IPS-18c (cell line): ENCODE data around the gene UQCRHL.

Source experiments
- H3K4me3 ChIP-seq: 2 replicates; pipeline ENCODE4 v1.7.0; 2013; ENCODE audit warnings: low read depth, mild to moderate bottlenecking, low read length, moderate library complexity; ENCODE audit not compliant: insufficient read depth
- H3K9me3 ChIP-seq: one replicate; pipeline ENCODE4 v1.6.1; 2013; ENCODE audit warnings: mild to moderate bottlenecking, low read length, moderate library complexity; ENCODE audit not compliant: control insufficient read depth, insufficient read depth

Gene UQCRHL

DNA sequence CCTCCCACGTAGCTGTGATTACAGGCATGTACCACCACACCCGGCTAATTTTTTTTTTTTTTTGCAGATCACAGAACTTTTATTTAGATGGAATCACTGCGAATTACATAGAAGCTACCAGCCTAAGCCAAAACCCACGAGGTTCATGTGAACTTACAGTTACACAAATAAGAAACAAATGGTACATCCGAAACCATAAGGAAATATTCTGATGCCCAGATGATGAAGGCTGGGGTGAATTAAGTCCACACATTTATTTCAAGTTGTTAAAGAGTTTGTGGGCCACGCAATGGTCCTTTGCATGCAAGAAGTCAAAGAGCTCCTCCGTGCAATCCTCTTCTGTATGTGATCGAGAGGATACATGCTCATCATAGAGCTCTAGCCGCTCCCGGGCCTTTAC is 328 bp downstream of the UQCRHL start:
- Histone ChIP-seq H3K4me3 (no peak overlapping the region), H3K9me3 (no peaks in the 10 kb centered on the region)

DNA sequence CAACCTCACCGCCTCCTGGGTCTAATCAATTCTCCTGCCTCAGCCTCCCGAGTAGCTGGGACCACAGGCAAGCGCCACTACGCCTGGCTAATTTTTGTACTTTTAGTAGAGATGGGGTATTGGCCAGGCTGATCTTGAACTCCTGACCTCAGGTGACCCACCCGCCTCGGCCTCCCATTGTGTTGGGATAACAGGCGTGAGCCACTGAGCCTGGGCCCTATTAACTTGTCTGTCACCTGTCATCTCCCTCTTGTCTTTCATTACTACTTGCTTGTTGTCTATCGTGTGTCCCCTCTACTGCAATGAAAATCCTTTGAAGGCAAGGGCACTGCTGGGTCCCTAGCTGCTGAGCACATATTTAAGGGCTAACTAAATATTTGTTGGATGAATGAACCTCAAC is 3.4 kb downstream of the UQCRHL start:
- Histone ChIP-seq H3K9me3 (no peaks in the 10 kb centered on the region), H3K4me3 (no peak overlapping the region)

DNA sequence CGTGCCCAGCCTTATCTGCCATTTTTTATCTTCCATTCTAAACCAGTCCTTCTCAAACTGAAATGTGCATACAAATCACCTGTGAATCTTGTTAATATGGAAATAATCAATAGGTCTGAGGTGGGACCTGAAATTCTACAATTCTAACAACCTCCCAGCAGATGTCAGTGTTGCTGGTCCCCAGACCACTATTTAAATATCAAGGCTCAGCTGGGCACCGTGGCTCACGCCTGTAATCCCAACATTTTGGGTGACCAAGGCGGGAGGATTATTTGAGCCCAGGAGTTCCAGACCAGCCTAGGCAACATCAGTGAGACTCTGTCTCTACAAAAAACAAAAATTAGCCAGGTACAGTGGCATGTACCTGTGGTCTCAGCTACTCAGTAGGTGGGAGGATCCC is 4.1 kb downstream of the UQCRHL start:
- Histone ChIP-seq H3K9me3 (no peaks in the 10 kb centered on the region), H3K4me3 (no peak overlapping the region)

DNA sequence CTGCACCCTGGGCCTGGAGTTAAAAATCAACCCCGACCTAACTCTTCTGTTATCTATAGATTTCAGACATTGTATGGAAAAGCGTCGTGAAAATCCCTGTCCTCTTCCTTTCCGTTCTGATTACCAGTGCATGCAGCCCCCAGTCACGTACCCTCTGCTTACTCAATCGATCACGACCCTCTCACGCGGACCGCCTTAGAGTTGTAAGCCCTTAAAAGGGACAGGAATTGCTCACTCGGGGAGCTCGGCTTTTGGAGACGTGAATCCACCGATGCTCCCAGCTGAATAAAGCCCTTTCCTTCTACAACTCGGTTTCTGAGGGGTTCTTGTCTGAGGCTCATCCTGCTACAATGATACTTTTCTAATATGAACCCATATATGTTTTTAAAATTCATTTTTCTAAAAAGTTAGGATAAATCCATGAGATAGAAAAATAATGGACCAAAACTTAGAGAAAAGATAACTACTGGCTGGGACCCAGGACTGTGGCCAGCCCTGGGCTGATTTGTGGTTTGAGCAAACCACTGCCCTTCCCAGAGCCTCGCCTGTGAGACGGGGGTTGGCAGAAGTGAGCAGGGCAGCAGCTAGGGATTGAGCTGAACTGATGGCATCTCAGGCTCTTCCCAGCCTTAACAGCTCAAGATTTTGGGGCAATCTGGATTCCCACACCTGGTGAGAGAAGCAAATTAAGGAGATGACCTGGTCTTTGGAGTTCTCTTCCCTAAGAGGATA is 5.0 kb downstream of the UQCRHL start:
- H3K9me3 ChIP-seq: no peaks in the 10 kb centered on the region
- no peak overlapping the region for H3K4me3 ChIP-seq

DNA sequence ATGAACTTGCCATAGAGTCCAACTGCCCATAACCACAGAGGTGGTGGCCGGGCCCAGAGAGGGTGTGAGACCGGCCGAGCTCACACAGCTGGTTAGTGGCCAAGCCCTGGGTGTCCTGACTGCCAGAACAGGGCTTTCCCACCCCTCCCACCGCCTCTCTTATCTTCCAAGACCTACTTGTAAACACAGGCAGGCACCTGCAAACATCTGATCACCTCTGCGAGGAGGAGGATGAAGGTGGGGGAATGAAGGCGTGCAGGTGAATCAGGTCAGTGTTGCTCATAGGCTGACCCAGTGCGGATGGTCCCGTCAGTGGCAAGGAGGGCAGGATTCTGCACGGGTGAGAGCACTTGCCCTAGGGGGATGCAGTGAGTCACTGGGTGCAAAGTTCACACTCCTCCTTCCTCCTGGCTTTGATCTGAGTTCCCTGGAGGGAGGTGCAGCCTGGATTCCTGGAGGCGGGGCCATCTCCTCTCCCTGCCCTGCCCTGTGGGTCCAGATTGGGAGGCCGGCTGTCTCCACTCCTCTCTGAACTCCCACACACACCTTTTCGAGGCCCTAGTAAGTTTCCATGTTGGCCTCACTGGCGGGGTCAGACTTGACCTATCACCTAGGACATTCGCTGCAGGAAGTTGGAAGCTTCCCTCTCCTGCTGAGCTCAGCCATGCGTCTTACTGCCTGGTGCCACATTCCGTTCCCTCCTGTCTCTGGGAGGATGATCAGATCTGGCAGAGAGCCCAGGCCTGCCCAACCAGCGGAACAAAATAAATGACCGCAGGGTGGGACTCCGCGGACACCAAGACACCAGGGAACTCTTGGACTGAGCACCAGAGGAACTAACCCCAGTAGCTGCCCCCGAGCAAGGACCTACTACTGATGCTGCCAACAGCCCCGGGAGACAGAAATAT is 7.3 kb downstream of the UQCRHL start:
- Histone ChIP-seq H3K9me3 (no peaks in the 10 kb centered on the region), H3K4me3 (no peak overlapping the region; the same call in 1 of the 2 replicates)

DNA sequence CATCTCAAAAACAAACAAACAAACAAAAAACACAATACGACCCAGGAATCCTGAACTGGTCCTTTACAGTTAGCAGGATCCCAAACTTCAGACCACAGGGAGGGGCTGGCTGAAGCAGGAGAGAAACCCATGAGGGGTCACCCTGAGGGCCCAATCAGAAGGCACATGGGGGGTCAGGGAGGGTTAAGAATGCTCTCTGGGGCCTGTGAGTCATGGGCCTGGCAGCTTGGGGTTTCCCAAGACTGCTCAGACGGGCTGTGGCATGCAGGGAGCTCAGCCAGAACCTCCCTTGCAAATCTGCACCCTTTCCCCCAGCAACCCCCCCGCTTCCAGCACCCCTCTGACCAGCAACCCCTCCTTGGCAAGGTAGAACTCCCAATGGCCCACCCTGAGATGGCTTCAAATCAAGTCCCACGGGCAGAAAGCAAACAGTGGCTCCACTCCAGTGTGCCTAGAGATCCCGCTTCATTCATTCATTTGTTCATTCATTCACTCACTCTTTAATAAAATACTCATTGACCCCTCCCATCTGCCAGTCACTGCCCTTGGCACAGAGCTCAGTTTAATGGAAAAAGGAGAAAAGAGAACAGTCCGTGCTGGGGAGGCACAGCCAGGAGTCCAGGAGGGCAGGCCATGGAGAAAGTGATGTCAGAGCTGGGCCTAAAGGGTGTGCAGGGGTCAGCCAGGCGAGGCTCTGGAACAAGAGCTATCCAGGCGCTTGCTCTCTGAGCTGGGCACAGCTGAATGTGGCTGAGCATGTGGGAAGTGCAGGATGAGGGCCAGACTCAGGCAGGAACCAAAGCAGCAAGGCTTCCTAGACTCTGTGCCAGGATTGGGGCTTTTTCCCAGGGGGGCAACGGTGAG is 8.2 kb downstream of the UQCRHL start:
- Histone ChIP-seq H3K4me3 (no peak overlapping the region), H3K9me3 (no peaks in the 10 kb centered on the region)

DNA sequence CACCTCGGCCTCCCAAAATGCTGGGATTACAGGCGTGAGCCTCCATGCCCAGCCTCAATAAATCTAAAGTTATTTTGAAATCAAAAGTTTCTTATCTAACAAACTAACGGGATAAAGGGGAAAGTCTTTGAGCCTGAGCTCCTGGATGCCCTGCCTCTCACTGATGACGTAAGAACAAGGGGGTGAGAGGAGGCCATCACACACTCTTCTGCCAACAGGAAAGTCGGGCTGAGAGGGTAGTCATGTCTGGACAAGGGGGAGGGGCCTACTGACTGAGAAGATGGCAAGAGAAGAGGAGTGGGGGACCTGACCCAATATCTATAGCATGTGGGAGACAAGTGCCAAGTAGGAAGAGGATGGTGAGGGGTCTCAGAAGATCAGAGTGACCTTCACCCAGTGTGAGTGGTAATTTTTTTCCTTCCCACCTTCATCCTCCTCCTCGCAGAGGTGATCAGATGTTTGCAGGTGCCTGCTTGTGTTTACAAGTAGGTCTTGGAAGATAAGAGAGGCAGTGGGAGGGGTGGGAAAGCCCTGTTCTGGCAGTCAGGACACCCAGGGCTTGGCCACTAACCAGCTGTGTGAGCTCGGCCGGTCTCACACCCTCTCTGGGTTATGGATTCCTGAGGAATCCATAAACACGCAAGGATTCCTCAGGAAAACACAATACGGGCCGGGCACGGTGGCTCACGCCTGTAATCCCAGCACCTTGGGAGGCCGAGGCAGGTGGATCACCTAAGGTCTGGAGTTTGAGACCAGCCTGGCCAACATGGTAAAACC is 9.6 kb downstream of the UQCRHL start:
- H3K9me3 ChIP-seq: no peaks in the 10 kb centered on the region

DNA sequence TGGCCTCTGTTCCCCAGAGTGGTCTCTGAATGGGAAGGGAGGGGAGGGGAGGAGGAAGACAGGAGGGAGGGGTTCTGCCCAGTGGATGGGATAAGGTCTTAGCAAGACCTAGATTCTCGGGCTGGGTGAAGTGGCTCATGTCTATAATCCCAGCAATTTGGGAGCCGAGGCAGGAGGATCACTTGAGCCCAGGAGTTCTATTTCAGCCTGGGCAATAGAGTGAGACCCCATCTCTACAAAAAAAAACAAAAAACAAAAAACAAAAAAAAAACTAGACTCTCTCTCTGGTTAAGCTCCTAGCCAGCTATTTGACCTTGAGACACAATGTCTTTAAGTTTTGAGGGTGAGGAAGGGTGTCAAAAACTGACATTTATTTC is 11.4 kb downstream of the UQCRHL start:
- Histone ChIP-seq H3K4me3 (no peak overlapping the region), H3K9me3 (no peaks in the 10 kb centered on the region)

More for the DNA sequence above, 9.6 kb downstream of the UQCRHL start:
- H3K4me3 ChIP-seq: no peak overlapping the region

DNA sequence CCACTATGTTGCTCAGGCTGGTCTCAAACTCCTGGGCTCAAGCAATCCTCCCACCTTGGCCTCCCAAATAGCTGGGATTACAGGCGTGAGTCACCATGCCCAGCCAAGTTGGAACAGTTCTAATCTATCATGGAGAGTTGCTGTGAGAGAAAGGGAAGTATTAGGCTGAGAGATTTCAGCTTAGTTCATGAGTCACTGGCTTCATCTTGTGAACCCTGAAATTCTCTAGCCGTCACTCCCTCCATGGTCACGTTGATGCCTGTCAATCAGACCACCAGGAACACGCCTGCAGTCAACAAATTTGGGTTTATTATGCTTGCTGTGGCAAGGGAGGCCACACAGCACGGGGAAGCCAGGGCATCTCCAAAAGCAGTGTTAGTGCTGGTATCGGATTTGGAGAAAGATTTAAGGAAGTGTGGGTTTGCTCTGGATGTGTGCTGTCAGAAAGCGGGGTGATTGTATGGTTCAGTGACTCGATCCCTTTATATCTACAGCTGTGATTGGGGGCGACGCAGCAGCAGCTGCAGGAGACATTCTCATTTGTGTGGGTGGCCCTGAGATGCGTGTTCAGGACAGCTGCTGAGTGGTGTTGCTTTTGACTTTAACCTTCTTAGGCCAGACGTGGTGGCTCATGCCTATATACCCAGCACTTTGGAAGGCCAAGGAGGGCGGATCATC is 18.7 kb downstream of the UQCRHL start:
- no peak overlapping the region for H3K4me3 ChIP-seq
- H3K9me3 ChIP-seq: peaks cover 2% of the 10 kb centered on the region

DNA sequence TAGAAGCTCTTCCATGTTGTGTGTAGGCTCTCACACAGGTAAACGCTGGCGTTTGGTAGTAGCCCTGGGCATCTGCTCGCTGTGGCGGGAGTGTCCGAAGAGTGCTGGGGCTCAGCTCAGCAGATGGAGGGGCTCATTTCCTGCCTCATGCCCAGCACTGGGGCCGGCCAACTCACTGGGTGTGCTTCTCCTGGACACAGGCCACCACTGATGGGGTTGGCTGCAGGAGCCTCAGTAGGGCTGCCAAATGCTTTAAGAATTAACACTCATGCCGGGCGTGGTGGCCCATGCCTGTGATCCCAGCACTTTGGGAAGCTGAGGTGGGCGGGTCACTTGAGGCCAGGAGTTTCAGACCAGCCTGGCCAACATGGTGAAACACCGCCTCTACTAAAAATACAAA is 20.9 kb downstream of the UQCRHL start:
- Histone ChIP-seq H3K4me3 (no peak overlapping the region), H3K9me3 (peaks cover 2% of the 10 kb centered on the region)

DNA sequence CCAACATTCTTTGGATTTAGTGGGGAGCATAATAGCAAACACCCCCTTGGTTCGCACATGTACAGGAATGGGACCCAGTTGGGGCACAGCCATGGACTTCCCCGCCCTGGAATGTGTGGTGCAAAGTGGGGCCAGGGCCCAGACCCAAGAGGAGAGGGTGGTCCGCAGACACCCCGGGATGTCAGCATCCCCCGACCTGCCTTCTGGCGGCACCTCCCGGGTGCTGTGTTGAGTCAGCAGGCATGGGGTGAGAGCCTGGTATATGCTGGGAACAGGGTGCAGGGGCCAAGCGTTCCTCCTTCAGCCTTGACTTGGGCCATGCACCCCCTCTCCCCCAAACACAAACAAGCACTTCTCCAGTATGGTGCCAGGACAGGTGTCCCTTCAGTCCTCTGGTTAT is 21.8 kb downstream of the UQCRHL start:
- peaks cover 2% of the 10 kb centered on the region for H3K9me3 ChIP-seq
- H3K4me3 ChIP-seq: no peak overlapping the region

DNA sequence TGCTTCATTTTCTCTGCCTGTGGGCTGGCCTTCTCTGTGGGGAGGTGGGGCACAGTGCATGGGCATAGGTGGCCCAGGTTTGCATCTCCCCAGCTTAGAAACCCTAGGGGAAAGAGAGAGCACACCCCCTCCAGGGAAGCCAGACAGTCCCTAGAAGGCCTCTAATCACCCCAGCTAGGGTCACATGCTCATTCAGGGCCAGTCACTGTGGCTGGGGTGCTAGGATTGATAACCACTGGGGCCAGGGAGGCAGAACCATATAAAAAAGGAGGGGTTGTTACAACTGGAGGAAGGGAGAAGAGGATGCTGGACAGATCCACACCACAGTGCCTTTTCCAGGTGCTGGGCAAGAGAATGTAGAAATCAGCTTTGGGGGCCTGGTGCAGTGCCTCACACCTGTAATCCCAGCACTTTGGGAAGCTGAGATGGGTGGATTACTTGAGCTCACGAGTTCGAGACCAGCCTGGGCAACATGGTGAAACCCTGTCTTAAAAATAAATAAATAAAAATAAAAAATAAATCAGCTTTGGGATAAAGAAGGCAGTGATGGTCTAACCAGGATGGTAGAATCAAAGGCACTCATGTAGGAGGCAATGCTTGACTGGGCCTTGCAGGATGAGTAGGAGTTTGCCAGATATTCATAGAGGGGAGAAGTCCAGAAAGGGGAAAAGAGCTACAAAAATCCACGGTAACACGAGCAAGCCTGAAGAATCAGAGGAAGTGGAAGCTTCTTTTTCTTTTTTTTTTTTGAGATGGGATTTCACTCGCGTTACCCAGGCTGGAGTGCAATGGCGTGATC is 29.3 kb downstream of the UQCRHL start:
- no peaks in the 10 kb centered on the region for H3K9me3 ChIP-seq

DNA sequence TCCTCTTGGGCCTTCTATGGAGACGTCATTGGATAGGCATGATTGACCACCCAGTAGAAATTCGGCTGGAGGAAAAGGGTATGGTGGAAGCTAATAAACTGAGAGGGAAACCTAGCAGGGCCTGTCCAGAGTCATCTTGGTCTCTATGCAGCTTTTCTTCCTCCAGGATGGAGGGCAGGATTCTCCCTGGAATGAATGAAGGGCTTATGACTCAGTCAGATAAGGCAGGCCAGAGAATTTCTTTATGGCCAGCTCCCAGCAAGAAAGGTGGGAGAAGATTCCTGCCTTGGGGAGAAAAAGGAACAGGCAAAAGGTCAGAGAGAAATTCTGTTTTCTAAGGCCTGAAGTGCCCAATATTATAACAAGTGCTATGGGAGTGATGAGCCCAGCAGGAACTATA is 31.7 kb downstream of the UQCRHL start:
- Histone ChIP-seq H3K4me3 (no peak overlapping the region), H3K9me3 (no peaks in the 10 kb centered on the region)

More for the DNA sequence above, 29.3 kb downstream of the UQCRHL start:
- no peak overlapping the region for H3K4me3 ChIP-seq

DNA sequence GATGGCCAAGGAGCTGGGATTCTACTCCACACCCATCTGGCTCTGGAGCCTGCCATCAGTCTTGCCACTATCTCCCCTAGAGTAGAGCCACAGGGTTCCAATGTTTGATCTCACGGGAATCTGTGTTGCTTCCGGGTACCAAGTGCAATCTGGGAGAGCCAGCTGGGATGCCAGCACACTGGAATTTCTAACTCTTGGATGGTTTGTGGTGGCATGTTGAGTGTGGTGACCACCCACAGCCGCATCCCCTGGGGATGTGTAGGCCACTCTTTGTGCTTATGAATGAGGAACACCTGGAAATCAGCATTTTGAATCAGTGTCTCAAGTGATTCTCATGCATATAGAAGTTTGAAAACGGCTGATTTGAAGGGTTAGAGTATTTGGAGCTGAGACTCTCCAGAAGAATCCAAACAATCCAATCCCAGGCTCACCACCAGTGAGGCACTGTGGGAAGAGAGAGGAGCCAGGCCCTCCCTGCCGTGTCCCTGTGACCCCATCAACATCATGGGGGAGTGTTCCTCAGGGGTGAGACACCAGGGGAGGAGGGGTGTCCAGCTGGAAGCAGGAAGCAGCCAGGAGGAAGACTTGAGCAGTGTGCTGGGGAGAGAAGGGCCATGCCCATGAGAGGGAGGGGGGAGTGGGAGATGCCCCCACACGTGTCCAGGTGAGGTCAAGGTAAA is 35.5 kb downstream of the UQCRHL start:
- H3K9me3 ChIP-seq: no peaks in the 10 kb centered on the region
- H3K4me3 ChIP-seq: no peak overlapping the region

DNA sequence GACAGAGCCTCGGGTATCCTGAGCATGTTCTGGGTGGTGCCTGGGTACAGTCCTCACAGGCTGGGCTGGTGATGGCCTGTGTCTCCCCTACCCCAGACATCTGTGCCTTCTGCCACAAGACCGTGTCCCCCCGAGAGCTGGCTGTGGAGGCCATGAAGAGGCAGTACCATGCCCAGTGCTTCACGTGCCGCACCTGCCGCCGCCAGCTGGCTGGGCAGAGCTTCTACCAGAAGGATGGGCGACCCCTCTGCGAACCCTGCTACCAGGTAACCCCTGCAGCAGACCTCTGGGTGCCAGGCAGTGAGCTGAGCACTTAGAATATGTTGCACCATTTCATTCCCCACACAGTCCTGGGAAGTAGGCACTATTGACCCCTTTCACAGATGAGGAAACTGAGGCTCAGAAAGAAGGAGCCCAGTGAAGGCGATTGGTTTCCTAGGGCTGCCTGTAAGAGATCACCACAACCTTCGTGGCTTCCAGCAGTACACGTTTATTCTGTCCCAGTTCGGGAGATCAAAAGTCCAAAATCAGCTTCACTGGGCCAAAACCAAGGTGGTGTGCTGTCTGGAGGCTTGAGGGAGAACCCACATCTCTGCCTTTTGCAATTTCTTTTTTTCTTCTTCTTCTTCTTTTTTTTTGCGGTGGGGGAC is 37.0 kb downstream of the UQCRHL start:
- no peak overlapping the region for H3K4me3 ChIP-seq

More for the DNA sequence above, 37.0 kb downstream of the UQCRHL start:
- H3K9me3 ChIP-seq: no peaks in the 10 kb centered on the region
